GM19035 (cell line): Measurements from ENCODE around the gene LRPAP1.

Source experiments
- ATAC-seq: cut with Tn5 transposase; IDR thresholded peaks from one replicate; pipeline ENCODE4 v1.9.1; 2021; ENCODE audit not compliant: unreplicated experiment

LRPAP1 gene

GRCh38 chr4:3501825-3502425, 30.3 kb downstream of the LRPAP1 start:
- no peak for ATAC-seq

DNA sequence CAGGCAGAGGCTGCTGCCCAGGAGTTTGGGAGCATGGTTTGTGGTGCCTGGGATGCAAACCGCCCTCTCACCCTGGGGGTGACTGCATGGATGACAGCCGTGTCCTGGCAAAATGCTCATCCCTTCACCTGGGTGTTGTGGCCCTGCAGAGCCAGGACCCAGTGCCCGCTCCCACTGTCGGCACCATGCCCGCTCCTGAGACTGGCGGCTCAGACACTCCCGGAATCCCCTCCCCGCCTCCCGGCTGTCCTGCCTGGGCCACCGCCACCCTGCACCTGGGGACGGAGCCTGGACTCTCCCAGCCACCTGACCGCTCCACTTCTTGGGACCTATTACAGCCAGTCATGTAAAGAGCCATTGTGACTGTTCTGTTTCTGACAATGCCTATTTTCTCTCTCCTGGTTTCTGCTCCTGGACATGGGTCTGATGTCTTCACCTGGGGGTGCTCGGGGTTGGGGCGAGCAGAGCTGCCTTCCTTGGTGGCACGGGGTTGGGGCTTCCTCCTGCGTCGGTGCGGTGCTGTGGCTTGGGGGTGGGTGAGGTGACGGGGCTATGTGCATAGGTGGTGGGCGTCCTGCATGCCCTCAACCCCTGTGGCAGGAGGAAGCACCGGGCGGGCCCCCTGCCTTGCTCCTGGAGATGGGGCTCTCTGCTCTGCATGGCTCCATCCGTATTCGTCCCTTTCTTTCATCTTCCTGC, 30.9 kb downstream of the LRPAP1 start:
- ATAC-seq, result no peak

DNA sequence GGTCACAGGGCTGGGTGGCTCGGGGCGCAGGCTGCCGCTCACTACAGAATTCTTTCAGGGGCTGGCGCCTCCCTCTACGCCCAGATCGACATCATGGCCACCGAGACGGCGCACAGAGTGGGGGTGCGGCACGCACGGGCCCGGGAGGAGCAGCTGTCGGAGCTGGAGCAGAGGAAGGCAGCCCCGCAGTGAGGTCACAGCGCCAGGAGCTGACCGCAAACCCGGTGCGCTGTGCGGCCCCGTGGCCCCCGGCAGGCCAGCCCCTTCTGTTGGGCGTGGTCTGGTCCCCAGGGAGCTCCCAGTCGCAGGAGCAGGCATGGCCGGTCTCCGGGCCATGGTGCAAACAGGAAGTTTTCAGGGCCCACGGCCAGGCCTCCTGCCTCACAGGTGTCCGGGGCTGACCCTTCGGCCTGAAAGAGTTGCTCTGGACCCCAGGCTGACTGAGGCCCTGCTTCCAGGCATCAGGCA, 31.6 kb downstream of the LRPAP1 start:
- ATAC-seq, result no peak

GRCh38 chr4:3500111-3500510, 32.1 kb downstream of the LRPAP1 start:
- ATAC-seq, result no peak

GRCh38 chr4:3499710-3500109, 32.5 kb downstream of the LRPAP1 start:
- no peak for ATAC-seq

DNA sequence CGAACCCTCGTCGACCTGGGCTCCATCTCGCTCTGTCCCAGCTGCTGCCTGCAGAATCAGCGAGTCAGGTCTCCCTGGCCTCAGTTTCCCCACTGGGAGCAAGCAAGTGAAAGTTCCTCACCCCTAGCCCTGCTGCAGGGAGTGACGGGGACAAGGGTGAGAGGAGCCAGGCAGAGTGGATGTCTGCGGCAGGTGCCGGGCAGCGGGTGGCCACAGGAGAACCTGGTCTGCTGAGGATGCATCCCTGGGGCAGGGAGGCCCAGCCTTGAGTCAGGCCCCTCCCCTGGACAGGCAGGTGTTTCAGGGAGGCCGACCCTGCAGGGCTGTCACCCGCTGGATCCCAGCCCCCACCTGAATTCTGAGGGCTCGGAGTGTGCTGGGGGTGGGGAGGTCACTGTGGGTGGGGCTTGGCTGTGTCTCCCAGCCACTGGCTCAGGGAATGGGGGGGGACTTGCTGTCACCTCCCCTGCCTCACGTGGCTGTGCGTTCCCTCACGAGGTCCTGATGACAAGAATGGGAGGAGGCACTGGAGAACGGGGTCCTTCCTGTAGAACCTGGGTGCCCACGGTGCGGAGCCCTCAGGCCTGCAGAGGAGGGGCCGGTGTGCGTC, 33.2 kb downstream of the LRPAP1 start:
- no peak for ATAC-seq

DNA sequence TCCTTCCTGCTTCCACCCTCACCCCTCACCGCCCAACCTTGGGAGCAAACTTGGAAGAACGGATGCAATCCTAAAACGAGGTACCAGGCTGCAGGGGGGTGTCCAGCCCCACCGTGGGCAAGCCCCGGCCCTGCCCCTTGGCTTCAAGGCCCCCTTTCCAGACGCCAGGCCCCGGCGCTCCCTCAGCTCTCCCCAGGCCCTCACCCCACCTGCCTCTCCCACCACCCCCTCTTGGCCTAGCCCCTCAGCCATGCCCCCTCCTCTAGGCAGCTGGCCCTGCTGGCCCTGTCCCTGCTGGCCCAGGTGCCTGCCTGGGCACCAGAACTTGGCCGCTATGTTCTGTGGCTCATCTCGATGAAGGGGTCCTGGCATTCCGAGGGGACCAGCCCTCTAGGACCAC, 33.8 kb downstream of the LRPAP1 start:
- no peak for ATAC-seq

GRCh38 chr4:3497523-3498389, 34.5 kb downstream of the LRPAP1 start:
- no peak for ATAC-seq

DNA sequence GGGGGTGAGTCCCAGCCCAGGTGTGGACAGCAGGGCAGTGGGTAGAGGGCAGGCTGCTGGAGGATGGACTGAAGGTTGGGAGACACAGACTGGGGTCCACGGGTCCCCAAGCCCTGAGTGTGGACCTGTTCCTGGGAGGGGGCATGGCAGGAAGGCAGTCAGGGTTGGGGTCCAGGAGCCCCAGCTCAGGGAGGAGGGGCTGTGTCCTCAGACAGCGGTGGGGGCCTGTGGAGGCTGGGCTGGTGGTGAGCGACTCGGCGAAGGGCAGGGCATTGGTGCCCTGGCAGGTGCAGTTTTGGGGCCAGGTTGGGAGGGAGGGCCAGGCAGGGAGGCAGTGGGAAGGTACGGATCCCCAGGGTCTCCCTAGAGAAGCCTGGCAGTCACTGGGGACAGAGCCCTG, 35.1 kb downstream of the LRPAP1 start:
- no peak for ATAC-seq

DNA sequence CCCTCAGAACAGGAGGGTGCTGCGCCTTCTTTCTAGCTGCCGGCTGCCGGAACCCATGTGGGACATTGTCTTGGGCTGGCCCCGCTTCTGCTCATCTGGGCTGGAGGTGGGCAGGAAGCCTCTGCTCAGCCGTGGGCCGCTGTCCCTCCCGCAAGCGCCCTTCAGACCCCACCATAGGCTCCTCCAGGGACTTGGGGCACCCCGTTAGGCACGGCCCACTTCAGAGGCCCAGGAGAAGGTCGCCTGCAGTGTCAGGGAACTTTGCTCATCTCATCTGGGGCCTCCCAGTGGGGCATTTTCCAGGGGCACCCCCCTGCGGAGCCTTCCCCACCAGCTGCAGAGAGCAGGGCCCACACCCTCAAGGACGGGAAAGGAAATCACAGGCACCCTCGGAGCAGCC, 36.2 kb downstream of the LRPAP1 start:
- no peak for ATAC-seq

DNA sequence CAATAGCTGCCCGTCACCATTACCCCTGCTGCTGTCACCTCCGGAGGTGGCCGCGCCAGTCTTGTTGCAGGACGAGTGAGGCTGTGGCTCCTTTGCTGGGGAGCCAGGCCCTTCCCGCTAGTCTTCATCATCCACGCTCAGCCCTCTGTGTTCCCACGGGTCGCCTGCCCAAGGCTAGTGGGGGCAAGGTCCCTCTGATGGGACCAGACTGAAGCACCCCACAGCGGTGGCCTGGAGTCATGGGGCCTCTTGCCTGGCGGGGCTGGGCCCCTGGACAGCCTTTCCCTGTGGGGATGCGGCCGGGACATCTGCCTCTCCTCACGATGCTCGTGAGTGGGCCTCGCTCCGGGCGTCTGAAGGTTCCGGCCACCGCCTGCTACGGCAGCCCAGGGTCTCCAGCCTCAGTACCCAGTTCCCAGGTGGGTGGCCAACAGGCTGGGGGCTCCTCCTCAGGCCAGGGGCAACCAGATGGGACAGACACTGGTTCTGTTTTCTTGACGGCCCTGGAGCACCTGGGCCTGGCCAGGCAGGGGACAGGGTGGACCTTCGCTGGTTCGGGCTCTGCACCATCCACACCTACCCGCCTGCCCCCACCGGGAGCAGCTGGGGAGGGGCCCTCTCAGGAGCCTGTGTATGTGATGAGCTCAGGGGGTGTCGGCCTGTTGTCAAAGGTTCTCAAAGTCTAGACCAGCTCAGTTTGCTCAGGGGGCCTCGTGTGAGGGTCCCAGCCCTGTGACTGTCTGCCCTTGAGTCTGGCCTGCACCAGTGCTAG, 36.8 kb downstream of the LRPAP1 start:
- ATAC-seq, result no peak

- ATAC-seq, result no peak
These were observed 37.8 kb downstream of the LRPAP1 start for GRCh38 chr4:3494462-3494871.

GRCh38 chr4:3493720-3494461, 38.3 kb downstream of the LRPAP1 start:
- ATAC-seq, result no peak

DNA sequence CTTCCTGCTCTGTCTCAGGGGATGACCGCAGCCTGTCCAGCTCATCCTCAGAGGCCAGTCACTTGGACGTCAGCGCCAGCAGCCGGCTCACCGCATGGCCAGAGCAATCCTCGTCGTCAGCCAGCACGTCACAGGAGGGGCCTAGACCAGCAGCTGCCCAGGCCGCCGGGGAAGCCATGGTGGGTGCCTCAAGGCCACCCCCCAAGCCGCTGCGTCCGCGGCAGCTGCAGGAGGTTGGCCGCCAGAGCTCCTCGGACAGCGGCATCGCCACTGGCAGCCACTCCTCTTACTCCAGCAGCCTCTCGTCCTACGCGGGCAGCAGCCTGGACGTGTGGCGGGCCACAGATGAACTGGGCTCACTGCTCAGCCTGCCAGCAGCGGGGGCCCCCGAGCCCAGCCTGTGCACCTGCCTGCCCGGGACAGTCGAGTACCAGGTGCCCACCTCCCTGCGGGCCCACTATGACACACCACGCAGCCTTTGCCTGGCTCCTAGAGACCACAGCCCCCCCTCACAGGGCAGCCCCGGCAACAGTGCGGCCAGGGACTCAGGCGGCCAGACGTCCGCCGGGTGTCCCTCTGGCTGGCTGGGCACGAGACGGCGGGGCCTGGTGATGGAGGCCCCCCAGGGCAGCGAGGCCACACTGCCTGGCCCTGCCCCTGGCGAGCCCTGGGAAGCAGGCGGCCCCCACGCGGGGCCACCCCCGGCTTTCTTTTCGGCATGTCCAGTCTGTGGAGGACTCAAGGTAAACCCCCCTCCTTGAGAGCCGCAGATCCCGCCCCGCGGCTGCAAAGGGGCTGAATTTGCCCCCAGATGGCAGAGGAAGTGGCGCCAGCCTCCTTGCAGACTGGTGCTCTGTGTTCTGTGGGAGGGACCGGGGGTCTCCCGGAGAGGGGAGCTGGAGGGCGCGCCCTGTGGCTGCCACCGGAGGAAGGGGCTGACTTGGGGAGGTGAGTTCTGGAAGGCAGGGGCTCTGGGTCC, 39.2 kb downstream of the LRPAP1 start:
- ATAC-seq, result no peak

DNA sequence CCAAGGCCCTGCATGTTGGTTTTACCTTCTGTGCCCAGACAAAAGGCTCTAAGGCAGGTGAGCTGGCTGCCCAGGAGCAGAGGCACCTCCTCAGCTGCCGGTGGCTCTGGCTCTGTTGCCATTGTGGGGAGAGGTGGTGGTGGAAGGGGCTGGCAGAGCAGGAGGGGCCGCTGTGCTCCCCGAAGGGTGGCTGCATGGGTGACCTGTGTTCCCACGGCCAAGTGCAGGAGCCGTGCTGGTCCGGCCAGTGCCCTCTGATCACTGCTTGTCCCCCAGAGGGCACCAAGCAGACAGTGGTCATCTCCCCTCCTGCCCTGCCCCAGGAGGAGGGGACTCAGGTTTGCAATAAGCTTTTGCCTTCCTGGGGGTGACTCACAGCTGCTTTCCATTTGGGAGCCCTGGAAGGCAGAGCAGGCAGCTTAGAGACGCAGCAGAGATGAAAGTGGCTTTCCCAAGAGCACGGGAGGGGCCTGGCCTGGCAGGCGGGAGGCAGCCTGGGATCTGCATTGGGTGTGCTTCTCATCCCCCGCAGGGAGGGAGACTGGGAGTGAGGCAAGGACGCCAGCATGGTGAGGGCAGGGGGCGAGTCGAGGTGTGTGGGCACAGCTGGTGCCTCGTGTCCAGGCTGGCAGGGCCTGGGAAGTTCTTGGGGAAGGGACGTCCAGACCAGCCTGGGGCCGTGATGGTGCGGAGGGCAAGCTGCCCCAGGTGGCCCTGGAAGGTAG, 40.4 kb downstream of the LRPAP1 start:
- ATAC-seq, result no peak

DNA sequence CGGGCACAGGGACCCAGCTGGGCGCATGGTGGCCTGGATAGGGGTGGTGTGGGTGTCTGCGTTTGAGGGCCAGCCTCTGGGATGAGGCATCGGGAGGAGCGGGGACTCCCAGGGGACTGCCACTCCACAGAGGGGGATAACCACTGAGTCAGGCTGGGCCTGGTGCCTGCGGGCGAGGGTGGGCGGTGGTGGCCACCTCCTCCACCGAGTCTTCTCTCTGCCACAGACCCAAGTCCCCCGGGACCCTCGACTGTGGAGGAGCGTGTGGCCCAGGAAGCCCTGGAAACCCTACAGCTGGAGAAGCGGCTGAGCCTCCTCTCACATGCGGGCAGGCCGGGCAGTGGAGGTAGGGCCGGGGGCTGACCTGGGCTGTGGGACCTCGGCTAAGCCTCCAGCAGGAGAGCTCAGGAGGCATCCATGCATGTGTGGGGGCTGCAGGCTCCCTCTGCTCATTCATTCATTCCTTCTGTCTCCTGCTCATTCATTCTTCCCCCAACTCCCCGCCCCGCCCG, 42.7 kb downstream of the LRPAP1 start:
- ATAC-seq, result no peak

- no peak for ATAC-seq
These were observed 43.4 kb downstream of the LRPAP1 start for GRCh38 chr4:3488820-3489219.

- ATAC-seq, result no peak
These were observed 44.4 kb downstream of the LRPAP1 start for GRCh38 chr4:3487861-3488260.
